Measurements from ENCODE around the gene GC.
"Not testable (repeated sequence)": the region's sequence is repeated elsewhere in the genome, so short reads cannot be mapped to it uniquely, and the experiment has no call there.

GC gene

GRCh38 chr4:71783972-71784371 is at the start of gene GC:
Gene GC (minus strand): TSS chr4:71784079. CDS start chr4:71784018, 61 bp downstream.
- no peak for DNase-seq

DNA sequence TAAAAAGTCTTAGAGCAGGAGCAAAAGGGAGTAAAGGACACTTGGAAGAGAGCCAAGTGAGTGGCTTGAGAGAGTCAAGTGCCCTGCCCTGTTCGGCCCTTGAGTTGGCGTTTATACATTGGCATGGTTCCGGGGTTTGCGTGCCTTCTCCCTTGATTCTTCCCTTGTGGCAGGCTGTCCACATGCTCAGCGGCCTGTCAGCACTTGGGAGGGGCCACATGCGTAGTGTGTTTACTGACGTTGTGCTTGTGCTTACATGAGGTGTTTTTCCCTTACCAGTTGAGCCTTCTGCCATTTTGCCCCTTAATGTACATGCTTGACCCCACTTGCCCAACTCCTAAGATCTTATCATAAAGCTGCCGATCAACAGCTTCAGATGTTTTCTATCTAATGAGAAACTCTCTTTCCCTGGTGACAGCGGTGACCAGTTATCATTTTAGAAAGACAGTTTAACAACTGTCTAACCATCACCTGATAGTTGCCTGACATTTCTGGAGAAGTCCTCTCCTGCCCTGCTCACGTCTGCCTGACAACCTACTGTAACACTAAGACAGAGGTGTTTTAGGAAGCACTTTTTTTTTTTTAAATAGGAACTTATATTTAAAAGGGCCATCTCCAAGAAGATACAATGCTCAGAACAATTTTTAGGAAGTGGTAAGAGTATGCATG is 49.5 kb upstream of the GC start:
- no peak for DNase-seq

- DNase-seq: no peak
Observed at GRCh38 chr4:71832049-71832448, 48.2 kb upstream of the GC start.

DNA sequence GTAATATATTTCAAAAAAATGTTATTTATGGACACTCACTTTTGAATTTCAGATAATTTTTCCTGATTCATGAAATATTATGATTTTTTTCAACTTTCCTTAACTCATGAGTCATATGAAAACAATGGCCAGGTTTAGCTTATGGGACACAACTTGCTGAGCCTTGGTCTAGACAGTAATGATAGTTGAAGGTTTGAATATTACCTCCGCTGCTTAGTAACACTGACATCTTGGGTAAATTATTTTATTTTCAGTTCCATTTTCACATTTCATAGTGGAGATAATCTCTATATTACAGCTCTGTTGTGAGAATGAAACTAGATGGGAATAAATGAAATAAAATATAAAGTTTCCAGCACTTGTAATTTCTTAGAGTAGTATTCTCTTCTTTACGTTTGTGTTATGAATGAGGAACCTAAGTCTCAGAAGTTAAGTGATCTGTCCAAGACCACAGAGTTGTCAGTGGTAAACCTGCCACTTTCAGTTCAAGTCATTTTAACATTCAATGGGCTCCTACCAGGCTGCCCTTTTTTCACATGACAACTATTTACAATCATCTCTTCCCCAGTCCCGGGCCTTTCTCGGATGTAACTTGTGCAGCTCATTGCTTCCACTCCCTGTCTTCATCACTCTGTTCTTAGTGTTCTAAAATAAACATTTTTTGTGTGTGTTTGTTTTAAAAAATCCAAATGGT is 46.8 kb upstream of the GC start:
- no peak for DNase-seq

DNA sequence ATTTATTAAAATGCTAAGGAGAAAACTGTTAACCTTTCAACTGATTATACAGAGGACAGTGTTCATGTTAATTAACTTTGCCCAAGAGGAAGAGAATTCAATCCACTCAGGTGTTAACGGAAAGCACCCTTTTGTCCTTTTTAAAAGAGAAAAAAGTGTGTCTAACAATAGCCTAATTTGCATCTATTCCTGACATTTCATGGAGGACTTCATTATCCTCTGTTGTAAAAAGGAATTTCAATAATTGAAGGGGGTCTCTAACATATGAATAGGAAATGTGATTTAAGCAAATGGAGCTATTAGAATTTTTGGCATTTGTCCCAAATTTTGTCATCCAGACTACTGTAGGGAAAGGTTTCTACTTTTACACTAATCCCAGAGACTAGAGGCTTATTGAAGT is 44.6 kb upstream of the GC start:
- no peak for DNase-seq

- no peak for DNase-seq
Observed at GRCh38 chr4:71827826-71828225, 43.9 kb upstream of the GC start.

DNA sequence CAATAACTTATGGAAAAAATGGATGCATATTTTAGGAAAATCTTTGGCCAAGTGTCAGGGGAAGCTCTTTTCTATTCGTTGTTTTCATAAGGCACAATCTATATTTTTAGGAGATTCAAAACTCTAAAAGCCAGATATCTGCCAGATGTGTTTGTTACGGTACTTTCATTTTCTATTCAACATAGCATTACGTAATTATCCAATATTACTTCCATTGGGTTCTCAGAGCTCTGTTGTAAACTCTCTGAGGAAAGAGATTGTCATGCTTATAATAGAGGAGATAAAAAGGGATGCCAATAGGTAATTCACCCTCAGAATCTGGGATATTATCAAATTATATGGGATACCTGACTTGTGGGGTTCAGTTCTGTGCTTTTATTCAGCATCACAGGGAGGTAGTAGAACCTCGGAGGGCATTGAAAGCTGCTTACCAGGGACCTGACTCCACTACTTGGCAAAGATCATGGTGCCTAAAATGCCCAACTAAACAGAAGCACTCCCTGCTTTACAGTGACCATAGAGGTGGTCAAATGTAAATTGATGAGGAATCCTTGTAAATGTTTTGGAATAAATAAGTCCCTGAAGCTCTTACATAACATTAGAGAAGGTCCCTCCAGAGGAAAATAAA is 32.9 kb upstream of the GC start:
- no peak for DNase-seq

- DNase-seq: no peak
Observed at GRCh38 chr4:71814433-71814832, 30.6 kb upstream of the GC start.

DNA sequence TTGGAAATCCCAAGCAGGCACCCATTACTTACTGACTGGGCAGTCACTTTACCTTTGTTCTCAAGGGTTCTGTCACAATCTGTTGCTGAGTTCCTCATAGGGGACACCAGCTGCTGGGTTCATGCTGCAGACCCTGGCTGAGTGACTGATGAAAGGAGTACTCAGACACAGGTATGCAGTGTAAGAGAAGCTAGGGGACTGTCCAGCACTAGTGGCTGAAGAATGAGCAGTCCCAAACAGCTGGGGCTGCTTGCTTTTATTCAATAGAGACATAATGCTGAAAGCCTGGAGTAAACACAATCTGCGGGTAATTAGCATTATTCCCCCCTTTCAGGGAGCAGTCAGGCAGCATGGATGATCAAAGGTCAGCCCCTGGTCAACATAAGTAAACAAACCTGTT is 25.9 kb upstream of the GC start:
- DNase-seq: not testable (repeated sequence)

- DNase-seq: no peak
Observed at GRCh38 chr4:71807469-71807868, 23.6 kb upstream of the GC start.

DNA sequence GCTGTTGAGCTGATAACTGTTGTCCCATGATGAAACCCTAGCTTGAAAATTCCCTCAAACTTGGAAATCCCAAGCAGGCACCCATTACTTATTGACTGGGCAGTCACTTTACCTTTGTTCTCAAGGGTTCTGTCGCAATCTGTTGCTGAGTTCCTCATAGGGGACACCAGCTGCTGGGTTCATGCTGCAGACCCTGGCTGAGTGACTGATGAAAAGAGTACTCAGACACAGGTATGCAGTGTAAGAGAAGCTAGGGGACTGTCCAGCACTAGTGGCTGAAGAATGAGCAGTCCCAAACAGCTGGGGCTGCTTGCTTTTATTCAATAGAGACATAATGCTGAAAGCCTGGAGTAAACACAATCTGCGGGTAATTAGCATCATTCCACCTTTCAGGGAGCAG is 21.4 kb upstream of the GC start:
- DNase-seq: not testable (repeated sequence)

- not testable (repeated sequence) for DNase-seq
Observed at GRCh38 chr4:71804017-71804697, 20.3 kb upstream of the GC start.

DNA sequence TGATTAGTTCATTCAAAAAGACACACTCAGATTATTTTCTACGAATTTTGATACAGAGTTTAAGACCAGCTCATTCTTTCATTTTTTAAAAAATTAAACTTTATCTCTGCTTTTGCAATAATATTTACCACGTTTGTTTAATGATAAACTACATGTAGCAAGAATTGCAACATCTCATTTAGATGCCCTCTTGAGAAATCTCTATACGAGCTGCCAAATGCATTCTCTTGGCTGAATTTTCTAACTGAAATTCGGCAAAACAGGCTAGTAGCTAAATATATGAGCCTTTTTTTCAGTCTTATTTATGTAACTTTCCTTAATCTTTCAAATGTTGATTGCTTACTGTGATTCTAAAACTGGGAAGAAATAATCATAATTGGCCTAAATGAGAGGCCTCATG is 2.1 kb upstream of the GC start:
- no peak for DNase-seq

- no peak for DNase-seq
Observed at GRCh38 chr4:71784569-71785197, 804 bp upstream of the GC start.

GRCh38 chr4:71777891-71778290 is 6.0 kb downstream of the GC start:
- no peak for DNase-seq

DNA sequence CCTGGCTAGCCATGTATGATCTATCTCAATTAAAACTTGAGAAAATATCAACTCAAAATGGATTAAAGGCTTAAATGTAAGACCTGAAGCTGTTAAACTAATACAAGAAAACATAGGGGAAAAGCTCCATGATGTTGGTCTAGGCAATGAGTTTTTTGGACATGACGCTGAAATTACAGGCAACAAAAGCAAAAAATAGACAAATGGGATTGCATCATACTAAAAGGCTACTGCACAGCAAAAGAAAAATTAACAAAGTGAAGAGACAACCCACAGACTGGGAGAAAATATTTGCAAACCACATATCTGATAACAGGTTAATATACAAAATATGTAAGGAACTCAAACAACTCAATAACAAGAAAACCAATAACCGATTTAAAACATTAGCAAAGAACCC is 8.4 kb downstream of the GC start:
- DNase-seq: no peak

GRCh38 chr4:71774136-71774535 is 9.7 kb downstream of the GC start:
- DNase-seq: no peak

GRCh38 chr4:71773004-71773403 is 10.9 kb downstream of the GC start:
- no peak for DNase-seq

DNA sequence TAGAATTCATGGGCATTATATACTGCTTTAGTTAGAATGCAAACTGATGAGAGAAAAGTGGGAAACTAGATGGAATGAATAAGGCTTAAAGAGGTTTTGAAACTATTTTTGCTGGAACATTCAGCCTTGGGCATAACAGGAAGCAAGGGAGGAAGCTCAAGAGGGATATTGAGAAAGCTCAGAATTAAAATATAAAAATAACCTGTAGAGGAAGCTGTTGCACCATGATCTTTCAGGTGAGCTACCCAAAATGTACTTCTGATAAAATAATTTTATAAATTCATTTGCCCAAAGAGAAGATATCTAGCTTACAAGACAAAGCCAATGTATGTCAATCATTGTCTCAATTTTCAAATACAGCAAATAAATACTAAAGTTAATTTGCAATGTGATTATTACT is 11.3 kb downstream of the GC start:
- DNase-seq: no peak

DNA sequence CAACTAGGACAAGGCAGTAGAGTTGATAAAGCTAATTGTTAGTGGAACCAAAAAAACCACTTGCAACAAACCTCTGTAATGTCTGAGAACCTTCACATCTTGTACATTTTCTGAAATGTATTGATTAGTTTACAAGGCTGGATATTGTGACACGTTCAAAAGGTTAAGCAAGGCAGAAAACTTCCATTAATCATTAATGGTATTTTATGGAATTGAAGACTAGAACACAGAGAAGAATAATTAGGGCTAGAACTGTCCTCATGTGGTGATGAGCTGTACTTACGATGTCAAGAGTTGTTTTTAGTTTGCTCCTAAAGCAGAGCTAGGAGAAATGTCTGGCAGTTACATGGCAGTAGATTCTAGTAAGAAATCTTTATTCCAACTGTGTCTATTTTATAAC is 12.3 kb downstream of the GC start:
- no peak for DNase-seq

DNA sequence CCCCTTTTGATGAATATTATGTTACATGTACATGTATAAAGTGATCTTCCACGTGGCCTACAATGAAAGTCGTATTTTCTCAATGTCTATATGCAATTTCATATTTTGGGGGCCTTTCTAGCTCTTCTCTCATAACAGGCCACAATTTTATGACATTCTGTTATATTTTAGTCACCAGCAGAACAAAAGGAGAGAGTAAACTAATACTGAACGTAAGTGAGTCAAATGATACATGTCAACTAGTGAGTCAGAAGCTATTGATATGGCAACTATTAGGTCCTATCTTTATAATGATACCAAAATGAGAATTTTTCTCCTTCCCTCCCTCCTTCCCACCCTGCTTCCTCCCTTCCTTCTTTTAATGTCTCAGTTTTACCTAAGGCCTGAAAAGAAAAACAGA is 14.4 kb downstream of the GC start:
- no peak for DNase-seq

DNA sequence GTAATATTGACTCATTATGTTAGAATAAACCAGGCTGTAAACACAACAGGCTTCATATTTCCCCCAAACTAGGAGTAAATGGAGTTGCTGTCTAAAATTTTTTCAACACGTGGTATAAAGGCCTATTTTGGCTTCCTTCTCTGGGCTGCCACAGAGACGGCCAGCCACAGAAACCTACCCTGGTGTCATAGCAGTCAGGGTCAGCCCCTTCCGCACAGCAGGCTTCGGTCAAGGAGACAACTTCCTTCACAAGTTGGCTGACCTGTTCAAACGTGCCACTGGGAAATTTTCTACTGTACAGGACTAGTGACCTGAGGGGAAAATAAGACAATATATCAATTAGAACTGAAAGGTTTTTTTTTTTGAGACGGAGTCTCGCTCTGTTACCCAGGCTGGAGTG is 15.8 kb downstream of the GC start:
- DNase-seq: no peak

DNA sequence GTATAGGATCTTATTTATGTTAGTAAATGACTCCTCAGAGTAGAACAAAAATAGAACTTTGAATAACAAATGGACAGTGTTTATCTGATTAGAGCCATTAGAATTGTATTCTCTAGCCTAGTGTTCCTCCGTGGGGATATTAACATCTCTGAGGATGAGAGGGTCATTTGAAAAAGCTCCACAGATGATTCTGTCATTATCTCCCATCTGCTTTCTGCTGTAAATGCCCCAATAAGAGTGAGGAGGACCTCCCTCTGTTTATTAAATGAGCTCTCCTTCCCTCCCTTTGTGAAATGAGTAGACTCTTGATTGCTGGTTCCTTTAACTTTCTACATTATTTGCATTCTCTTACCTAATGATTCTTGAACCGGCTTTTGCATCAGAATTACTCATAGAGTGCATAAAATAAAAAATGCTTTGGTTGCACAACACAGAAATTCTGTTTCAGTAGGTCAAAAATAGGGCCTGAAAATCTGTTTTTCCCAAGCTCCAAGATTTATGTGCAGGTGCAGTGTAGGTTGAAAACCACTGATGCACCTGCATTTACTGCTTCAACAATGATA is 18.0 kb downstream of the GC start:
- no peak for DNase-seq
